WTC11 (cell line): Measurements from ENCODE around the gene LYST. TPM values are rescaled to one million over a fixed set of nuclear protein-coding genes. Genes with fewer than 3 reads are reported as not detected.

Experiments used
- ATAC-seq: fragments of 200-7000 bp; cut with Tn5 transposase; 2 replicates; pipeline ENCODE4 v1.10.0; 2021; ENCODE audit warnings: mild to moderate bottlenecking, moderate library complexity
- CTCF ChIA-PET: fragments of 300-600 bp; sonication (Branson Sonifier 250); formaldehyde crosslinking; loops from one replicate; lab custom pipeline; 2021; ENCODE audit warnings: antibody characterized with exemption; lab: Charles Lee
- POLR2A ChIA-PET: fragments of 350-600 bp; sonication (Branson Sonifier 250); formaldehyde crosslinking; loops from one replicate; lab custom pipeline; 2021; ENCODE audit warnings: antibody characterized with exemption; lab: Charles Lee
- DNase-seq: peaks from one replicate; pipeline ENCODE4 v3.0.0; 2021; ENCODE audit warnings: low spot score
- H3K27ac Mint-ChIP-seq: 2 replicates; pipeline ENCODE4 v1.8.0; 2021; ENCODE audit warnings: mixed read lengths
- H3K27me3 Mint-ChIP-seq: 2 replicates; pipeline ENCODE4 v1.8.0; 2021; ENCODE audit warnings: low read depth, mild to moderate bottlenecking, moderate library complexity, mixed read lengths
- H3K36me3 Mint-ChIP-seq: 2 replicates; pipeline ENCODE4 v1.8.0; 2021; ENCODE audit warnings: mixed read lengths
- H3K4me1 Mint-ChIP-seq: 2 replicates; pipeline ENCODE4 v1.8.0; 2022; ENCODE audit warnings: mixed read lengths
- H3K4me3 Mint-ChIP-seq: 2 replicates; pipeline ENCODE4 v1.8.0; 2021; ENCODE audit warnings: mild to moderate bottlenecking, moderate library complexity, mixed read lengths
- H3K9me3 Mint-ChIP-seq: 2 replicates; pipeline ENCODE4 v1.8.0; 2021; ENCODE audit warnings: mixed read lengths
- ATF2 ChIP-seq: sonication (generic); formaldehyde crosslinking; IDR thresholded peaks from 2 replicates; pipeline ENCODE4 v1.8.1; 2022; ENCODE audit warnings: low read depth, missing genetic modification reagents, borderline replicate concordance
- CDX4 ChIP-seq: fragments of 250-450 bp; sonication (Bioruptor Pico); IDR thresholded peaks from 2 replicates; pipeline ENCODE4 v1.9.0; 2021; ENCODE audit warnings: moderate library complexity, mild to moderate bottlenecking, inconsistent platforms, borderline replicate concordance
- CREB1 ChIP-seq: sonication (generic); formaldehyde crosslinking; IDR thresholded peaks from 2 replicates; pipeline ENCODE4 v1.8.0; 2023; ENCODE audit warnings: mild to moderate bottlenecking, missing genetic modification reagents
- FOXP4 ChIP-seq: sonication (generic); formaldehyde crosslinking; IDR thresholded peaks from 2 replicates; pipeline ENCODE4 v1.8.0; 2022; ENCODE audit warnings: mild to moderate bottlenecking, missing genetic modification reagents
- GTF2I ChIP-seq: fragments of 250-450 bp; sonication (Bioruptor Pico); conservative IDR thresholded peaks from 2 replicates; pipeline ENCODE4 v1.4.0; 2021; ENCODE audit warnings: mild to moderate bottlenecking
- HMGA2 ChIP-seq: fragments of 250-450 bp; sonication (Bioruptor Pico); IDR thresholded peaks from 2 replicates; pipeline ENCODE4 v1.4.0; 2021; ENCODE audit warnings: mild to moderate bottlenecking, moderate library complexity
- HMGXB4 ChIP-seq: sonication (generic); formaldehyde crosslinking; IDR thresholded peaks from 2 replicates; pipeline ENCODE4 v1.8.1; 2023; ENCODE audit warnings: mild to moderate bottlenecking, moderate library complexity, missing genetic modification reagents
- JAZF1 ChIP-seq: fragments of 250-450 bp; sonication (Bioruptor Pico); IDR thresholded peaks from 2 replicates; pipeline ENCODE4 v1.9.0; 2021; ENCODE audit warnings: moderate library complexity, mild to moderate bottlenecking, inconsistent platforms
- MXD4 ChIP-seq: fragments of 250-450 bp; sonication (Bioruptor Pico); IDR thresholded peaks from 2 replicates; pipeline ENCODE4 v1.8.0; 2021; ENCODE audit warnings: mild to moderate bottlenecking, moderate library complexity, borderline replicate concordance
- NFATC4 ChIP-seq: fragments of 250-450 bp; sonication (Bioruptor Pico); IDR thresholded peaks from 2 replicates; pipeline ENCODE4 v1.9.0; 2021; ENCODE audit warnings: mild to moderate bottlenecking
- NR1H2 ChIP-seq: sonication (generic); formaldehyde crosslinking; IDR thresholded peaks from 2 replicates; pipeline ENCODE4 v1.9.0; 2021; ENCODE audit warnings: mild to moderate bottlenecking, moderate library complexity, missing genetic modification reagents
- OVOL2 ChIP-seq: fragments of 250-450 bp; sonication (Bioruptor Pico); IDR thresholded peaks from 2 replicates; pipeline ENCODE4 v1.9.0; 2021; ENCODE audit warnings: mild to moderate bottlenecking, borderline replicate concordance
- PRRX2 ChIP-seq: fragments of 250-450 bp; sonication (Bioruptor Pico); IDR thresholded peaks from 2 replicates; pipeline ENCODE4 v1.8.0; 2021; ENCODE audit warnings: mild to moderate bottlenecking
- TP53 ChIP-seq: sonication (generic); formaldehyde crosslinking; IDR thresholded peaks from 2 replicates; pipeline ENCODE4 v1.8.1; 2023; ENCODE audit warnings: mild to moderate bottlenecking, missing genetic modification reagents
- ZBTB43 ChIP-seq: sonication (generic); formaldehyde crosslinking; IDR thresholded peaks from 2 replicates; pipeline ENCODE4 v1.8.1; 2023; ENCODE audit warnings: mild to moderate bottlenecking, missing genetic modification reagents
- ZMAT4 ChIP-seq: fragments of 250-450 bp; sonication (Bioruptor Pico); IDR thresholded peaks from 2 replicates; pipeline ENCODE4 v1.9.0; 2021; ENCODE audit warnings: mild to moderate bottlenecking
- ZNF138 ChIP-seq: sonication (generic); formaldehyde crosslinking; conservative IDR thresholded peaks from 2 replicates; pipeline ENCODE4 v1.8.1; 2022; ENCODE audit warnings: mild to moderate bottlenecking, moderate library complexity, missing genetic modification reagents
- ZNF263 ChIP-seq: sonication (generic); formaldehyde crosslinking; IDR thresholded peaks from 2 replicates; pipeline ENCODE4 v1.8.1; 2022; ENCODE audit warnings: low read depth, mild to moderate bottlenecking, moderate library complexity, missing genetic modification reagents
- ZNF317 ChIP-seq: sonication (generic); formaldehyde crosslinking; IDR thresholded peaks from 2 replicates; pipeline ENCODE4 v1.8.1; 2023; ENCODE audit warnings: low read depth, mild to moderate bottlenecking, moderate library complexity, missing genetic modification reagents, borderline replicate concordance
- total RNA-seq: library from RNA; stranded (reverse); gene quantifications from 3 replicates; pipeline ENCODE4 v1.2.3, GENCODE V29; 2021

Gene LYST
- total RNA-seq, 1 experiment from 2014 or later, result 0.59 TPM

- ChIA-PET POLR2A (no interaction called here), CTCF (no interaction called here)
- Mint-ChIP-seq H3K4me1 (peaks cover 3% of the 10 kb centered on the region; the same call in 1 of the 2 replicates), H3K4me3 (no peak overlapping the region), H3K27ac (no peak overlapping the region), H3K27me3 (no peaks in the 10 kb centered on the region)
- DNase-seq (no peak), ATAC-seq (no peak)
- no peak for TF ChIP-seq ATF2 (CRISPR knock-in tag)
- TF ChIP-seq GTF2I (CRISPR knock-in tag), result no peak
- TF ChIP-seq CREB1 (CRISPR knock-in tag), result no peak
- no peak for TF ChIP-seq HMGA2
- TF ChIP-seq ZNF317, result no peak
- TF ChIP-seq NFATC4 (CRISPR knock-in tag), result no peak
- TF ChIP-seq OVOL2 (CRISPR knock-in tag), result no peak
- TF ChIP-seq HMGXB4 (CRISPR knock-in tag), result no peak
- TF ChIP-seq JAZF1 (CRISPR knock-in tag), result no peak
- no peak for TF ChIP-seq ZNF263 (CRISPR knock-in tag)
- TF ChIP-seq, all 79 proteins: peak for 0
- no peaks in the 10 kb centered on the region for H3K36me3 Mint-ChIP-seq
- no peaks in the 10 kb centered on the region for H3K9me3 Mint-ChIP-seq
Measured at GRCh38 chr1:235741294-235741693, 125.4 kb downstream of the LYST start.

GRCh38 chr1:235739631-235740030 lies 127.1 kb downstream of the LYST start:
- DNase-seq (no peak), ATAC-seq (no peak)
- peaks cover 3% of the 10 kb centered on the region; the same call in 1 of the 2 replicates for H3K4me1 Mint-ChIP-seq
- H3K27ac Mint-ChIP-seq, result no peak overlapping the region
- no peaks in the 10 kb centered on the region for H3K27me3 Mint-ChIP-seq
- TF ChIP-seq ZNF138 (no peak), NR1H2 (no peak), MXD4 (no peak), TP53 (CRISPR knock-in tag) (no peak), PRRX2 (no peak), CDX4 (no peak), ZMAT4 (no peak), ZBTB43 (no peak), FOXP4 (CRISPR knock-in tag) (no peak)
- H3K4me3 Mint-ChIP-seq, result no peak overlapping the region
- H3K36me3 Mint-ChIP-seq, result no peaks in the 10 kb centered on the region
- H3K9me3 Mint-ChIP-seq, result no peaks in the 10 kb centered on the region
- POLR2A ChIA-PET, result no interaction called here
- CTCF ChIA-PET, result no interaction called here
